Measurements from ENCODE around the gene CLCN5.

CLCN5 gene

DNA sequence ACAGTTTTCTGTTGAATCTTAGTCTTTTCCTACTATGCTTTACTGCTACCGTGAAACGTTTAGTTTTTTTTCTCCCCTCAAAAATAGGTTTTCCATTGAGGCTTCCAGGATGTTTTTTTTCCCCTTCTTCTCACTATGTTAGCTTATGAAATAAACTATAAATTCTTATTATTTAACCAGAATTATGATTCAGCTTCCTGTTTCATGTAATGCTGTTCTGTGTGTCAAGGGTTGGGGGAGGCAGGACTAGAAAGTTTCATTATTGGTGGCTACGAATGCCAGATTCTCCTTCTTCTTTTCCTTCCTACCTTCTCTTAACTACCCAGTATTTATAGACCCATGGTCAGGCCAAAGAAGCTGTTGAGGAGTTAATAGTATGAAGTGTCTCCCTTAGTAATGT lies 11.8 kb downstream of the CLCN5 start:
- DNase-seq, result no peak

DNA sequence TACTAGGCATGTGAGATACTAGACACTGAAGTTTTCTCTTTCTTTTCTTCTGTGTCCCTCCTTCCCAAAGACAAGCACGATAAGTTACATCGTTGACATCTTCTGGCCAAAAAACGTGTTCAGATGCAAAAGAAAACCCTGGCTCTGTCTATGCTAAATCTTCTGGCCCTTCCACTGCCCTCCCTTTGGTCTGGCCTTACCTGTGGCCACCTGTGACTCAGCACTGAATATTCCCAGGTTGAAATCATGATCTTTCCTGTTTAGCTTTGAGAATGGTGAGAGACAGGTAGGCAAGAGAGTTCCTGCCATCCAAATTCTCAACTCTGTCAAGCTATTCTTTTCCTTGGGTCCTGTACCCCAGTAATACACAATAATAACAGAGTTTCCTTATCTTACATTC lies 12.3 kb downstream of the CLCN5 start:
- DNase-seq, result no peak

DNA sequence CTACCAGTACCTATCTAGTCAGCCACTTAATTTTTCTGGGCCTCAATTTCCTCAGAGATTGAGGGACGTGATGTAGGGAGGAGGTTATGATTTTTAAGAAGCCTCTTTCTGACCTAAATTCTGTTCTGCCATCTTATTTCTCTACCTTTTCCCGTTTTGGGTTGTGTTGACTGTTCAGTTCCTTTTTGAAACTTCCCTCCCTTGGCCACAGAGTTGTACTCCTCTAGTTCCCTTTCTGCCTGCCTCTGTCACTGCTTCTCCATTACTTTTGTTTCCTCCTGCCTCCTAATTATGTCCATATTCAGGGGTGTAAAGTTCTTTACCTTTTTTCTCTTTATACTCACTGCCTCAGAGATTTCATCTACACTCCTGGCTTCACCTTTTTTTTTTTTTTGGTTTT lies 25.4 kb downstream of the CLCN5 start:
- no peak for DNase-seq

DNA sequence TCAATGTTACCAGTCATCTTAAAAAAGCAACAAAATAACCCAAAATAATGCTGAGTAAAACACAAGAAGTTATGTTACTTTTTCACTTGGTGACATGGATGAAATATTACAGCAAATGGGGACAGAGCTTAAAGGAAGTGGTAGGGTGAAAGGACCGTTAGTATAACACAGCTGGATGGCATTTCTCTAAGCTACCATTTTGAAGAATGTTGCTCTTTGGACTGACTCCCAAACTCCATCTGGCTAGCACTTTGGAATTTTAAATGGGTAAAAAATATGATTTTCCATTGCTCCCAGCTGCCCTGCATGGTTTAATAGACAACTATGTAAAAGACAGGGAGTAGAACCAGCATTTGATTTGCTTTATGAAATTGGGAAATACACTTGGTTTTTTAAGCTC lies 27.6 kb downstream of the CLCN5 start:
- no peak for DNase-seq

DNA sequence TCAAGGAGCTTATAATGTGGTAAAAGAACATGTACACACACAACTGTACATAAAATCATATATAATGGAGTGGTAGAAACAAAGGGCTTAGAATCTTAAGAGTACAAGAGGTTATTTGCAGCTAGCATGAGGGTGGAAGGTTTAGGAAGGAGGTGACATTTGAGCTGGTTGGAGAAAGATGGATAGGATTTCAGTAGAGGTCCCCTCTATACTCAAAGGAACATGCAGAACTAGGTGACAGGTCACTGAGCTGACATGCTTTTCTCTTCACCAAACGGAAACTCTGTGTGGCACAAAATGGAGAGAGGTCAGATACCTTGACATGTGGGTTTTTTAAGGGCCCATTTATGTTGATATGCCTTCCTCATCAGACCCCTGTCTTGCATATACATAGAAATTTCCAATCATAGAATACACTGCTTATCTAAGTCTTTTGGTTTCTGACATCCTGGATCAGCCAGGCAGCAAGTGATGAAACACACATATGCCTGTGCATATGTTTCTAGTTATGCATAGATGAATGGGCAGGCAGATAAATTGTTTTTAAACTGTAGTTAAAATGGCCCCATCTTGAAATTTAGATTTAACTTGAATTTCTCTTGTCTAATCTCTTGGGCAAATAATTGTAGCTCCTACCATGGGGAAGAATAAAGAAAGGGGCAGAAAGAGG lies 29.3 kb downstream of the CLCN5 start:
- DNase-seq, result no peak

DNA sequence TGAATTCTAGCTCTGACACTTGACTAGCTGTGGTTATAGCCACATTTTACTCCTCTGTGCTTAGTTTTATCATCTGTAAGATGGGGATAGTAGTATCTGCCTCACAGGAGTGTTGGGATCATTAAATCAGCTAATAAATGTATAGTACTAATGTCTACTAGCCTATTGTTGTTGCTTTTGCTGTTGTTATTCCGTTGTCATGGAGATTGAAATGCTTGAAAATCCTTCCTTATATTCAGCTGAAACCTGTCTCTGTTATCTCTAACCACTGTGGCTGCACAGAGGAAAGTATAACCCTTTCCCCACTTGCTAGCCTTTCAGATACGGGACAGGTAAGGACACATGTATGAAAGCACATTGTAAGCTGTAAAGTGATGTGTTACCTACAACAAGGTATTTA lies 33.9 kb downstream of the CLCN5 start:
- no peak for DNase-seq

DNA sequence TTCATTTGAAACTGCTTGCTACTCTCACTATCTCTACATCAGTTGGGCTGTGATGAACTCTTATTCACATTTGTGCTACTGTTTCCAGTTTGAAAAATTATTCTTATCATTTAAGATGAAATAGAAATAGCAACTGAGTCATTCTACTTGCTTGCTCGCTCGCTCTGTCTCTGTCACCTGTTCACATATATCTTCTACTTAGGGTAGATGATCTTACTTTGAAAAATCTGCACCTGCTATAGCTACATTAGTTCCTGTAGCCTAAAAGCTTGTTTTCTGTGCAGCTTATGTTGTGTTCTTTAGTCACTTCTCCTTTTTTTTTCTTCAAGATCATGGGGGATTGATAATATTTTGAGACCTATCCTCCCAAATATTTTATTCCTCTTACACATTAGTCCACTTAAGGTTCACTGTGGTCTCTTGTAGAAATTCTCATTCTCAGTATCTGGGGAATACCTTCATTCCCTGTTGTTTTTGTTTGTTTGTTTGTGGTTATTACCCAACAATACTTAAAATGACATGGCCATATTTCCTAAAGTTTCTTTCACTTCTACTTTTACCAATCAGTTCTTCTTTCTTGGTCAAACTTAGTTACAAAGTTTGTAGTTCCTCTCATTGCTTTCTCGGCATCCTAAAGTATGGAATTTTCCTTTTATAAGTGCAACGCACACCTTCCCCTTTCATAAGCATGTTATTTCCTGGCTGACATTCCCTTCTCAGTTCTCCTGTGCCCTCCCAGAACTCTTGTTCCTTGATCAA lies 36.5 kb downstream of the CLCN5 start:
- no peak for DNase-seq

DNA sequence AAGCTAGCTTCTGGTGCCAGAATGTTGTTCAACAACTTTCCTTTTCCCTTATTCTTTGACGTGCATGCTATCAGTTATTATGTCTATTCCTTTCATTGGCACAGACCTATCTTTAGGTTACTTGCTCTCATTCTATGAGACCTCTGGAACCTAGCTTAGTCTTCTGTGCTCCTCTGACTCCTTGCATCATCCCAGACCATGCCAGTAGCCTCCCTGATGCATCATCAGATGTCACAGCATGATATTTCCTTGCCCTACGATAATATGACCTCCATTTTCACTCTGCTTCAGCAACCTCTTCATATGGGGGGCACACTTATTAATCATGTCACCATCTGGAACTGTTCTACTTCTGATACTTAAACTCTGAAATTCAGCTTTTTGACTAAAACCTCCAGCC lies 37.2 kb downstream of the CLCN5 start:
- DNase-seq, result no peak

DNA sequence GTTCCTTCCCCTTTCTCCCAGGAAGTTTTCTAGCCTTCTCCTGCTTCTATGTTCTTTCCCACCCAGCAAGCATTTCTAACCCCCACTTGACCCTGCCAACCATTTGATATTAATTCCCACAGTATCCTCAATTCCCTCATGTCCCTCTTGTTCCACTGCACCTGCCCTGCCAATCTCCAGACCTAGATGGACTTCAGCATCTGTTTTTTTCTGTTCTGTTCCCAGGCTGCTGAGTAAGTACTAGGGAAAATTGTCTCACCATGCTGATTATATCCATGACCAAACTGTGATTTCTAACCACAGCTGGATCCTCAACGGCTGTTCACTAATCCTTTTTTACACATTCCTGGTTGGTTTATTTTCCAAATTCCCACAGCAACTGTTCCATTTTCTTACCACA lies 37.7 kb downstream of the CLCN5 start:
- no peak for DNase-seq

DNA sequence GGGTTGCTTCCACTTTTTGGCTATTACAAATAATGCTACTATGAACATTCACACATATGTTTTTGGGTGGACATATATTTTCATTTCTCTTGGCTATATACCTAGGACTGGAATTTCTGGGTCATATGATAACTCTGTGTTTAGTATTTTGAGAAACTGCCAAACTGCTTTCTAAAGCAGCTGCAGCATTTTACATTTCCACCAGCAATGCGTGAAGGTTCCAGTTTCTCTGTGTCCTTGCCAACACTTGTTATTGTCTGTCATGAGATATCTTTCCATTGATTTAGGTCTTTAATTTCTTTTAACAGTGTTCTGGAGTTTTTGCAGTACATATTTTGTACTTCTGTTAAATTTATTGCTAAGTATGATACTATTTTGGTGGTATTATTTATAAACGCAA lies 48.3 kb downstream of the CLCN5 start:
- no peak for DNase-seq

DNA sequence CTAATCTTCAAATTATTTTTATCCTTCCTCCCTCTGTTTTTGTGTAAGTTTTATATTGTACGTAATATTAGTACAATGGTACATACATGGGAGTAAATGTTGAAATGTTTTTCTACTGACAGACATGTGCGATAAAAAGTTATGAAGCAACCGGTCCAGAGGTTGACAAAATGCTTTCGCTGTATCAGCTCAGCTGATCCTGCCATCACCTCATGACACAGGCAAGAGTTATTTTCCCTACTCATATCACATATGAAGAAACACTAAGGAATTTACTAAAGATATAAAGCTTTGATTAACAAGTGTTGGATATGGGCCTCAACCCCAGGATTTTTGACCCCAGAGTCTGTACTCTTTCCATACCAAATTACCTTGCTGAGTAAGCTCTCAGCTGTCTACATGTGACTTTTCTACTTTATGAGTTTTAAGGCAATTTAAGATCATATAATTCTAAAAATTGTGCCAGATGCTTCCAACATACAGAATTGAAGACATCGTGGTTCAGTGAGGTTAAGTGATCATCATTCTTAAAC lies 50.0 kb downstream of the CLCN5 start:
- no peak for DNase-seq

DNA sequence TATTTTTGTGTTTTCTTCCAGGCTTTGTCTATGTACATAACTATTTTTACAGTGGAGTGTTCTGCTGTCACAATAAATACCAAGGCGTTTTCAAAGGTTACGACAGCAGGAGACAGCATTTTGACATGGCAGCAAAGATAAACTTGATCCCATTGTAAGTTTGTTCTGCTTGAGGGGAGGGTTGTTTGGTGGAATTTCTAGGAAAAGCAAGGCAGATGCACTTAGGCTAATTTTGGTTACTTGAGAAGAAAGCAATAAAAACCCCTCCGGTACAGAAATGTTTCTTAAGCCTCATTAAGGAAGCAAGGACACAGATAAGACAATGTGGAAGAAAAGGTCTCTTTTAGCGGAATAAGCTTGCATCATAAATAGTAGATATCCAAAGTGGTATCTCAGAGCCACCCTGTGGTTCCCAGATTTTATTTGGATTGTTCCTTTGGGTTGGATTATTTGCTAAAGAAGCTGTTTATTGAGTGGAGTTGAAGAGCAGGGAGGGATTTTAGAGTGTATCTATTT lies 54.3 kb downstream of the CLCN5 start:
- no peak for DNase-seq

DNA sequence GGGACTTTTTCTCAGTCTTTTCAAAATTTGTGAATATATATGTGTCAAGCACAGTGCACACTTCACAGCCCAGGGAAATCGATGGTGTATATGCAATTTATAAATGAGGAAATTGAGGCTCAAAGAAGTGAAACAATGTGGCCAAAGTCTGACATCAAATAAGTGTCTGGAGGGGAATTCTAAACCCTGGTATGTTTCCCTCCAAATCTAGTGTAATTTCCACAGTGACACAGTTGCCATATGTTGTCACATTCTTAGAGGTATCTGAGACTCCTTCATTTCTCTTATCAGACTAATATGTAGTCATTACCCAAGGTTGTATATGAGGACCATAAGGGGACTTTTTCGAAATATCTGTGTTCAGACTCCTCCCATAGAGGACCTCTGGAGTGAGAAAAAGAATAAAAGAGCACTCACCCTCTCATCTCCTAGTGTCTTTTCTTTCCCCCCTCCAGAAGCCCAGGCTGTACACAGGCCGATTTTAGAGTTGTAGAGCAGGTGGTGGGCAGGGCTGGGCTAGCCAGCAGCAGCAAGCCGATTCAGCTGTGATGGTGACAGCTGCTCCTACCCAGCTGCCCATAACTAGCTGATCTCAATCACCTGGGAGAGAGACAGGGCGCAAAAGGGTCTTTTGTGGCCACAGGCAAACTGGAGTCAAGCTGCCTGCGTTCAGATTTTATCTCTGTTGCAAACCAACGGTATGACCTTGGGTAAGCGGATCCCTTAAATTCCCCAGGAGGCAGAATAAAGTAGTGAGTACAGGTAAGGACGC lies 55.1 kb downstream of the CLCN5 start:
- DNase-seq, result no peak

DNA sequence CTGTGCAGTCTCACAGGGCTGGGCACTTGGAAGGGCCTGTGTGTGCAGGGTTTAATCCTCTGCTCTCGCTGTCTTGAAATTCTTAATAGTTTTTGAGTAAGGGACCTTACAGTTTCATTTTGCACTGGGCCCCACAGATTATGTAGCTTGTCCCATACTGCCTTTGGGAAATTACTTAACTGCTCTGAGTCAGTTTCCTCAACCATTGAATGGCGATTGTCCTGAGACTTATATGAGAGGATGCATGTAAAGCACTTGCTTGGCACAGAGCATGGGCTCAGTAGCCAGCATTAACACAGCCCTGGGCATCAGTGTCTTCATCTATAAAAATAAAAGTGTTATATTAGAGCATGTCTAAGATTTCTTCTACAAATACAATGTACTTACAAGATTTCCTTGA lies 55.8 kb downstream of the CLCN5 start:
- no peak for DNase-seq

DNA sequence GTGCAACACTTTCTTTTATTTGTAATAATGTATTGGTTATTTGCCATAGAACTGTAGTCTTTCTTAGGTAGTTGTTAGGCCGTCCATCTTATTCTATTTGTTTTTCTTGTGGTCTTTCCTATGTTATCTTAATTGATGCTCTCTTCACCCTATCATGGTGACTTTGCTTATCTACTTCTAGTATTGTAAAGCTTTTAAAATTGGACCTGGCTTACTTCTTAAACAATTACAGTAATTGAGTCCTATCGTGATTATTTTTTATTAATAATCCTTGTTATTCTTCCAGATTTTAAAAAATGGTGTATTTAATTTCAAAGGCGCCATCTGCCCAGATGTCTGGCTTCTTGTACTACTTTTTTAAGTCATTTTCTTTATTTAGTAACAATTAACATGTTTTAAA lies 63.7 kb downstream of the CLCN5 start:
- DNase-seq, result no peak

DNA sequence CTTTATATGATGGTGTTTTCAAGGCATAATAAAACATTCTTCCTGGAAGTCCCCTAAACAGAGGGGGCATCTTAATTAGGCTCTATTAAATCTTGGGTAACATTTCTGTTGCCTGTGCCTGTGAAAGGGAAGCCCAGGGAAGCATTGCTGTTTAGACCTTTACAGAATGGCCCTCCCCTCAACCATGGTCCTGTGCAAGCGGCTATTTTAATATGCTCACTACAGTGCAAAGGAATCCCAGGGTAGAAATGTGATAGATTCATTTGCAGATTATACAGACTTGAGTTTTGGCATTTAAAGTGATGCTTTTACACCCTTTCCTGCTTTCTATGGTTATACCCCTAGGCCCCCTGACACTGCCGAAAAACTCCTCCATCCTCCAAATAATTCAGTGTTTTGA lies 65.3 kb downstream of the CLCN5 start:
- no peak for DNase-seq

DNA sequence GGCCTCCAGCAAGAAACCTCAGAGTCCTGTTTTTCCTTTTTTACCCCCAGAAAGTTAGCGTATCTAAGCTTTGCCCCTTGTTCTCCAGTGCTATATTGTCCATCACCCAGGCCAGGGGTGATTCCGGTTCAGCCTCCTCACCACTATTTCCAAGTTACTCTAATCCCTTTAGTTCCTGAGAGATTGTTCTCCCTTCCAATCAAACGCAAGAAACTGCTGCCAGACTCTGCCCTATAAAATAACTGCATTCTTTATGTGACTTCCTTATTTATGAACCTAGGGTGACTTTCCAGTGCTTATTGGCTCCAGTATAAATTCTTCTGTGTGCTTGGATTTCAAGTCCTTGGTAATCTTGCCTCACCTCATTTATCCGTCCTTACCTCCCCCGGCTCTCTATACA lies 65.7 kb downstream of the CLCN5 start:
- no peak for DNase-seq

DNA sequence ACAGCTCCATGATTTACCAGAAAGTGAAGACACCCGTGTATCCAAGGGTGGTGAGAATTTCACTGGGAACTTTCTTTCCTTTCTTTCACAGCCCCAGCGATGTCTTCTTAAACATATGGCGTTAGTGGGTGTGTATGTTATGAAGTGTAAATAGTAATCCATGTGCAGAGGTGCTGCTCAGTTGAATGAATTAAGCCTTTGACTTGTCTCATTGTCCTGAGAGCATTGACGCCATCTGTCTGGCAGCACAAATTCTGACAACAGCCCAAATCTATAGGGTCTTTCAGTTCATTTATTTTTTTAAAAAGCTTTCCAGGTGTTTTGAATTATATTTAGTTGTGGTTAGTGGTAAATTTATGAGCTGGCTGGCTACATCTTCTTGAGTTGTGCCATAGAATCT lies 69.4 kb downstream of the CLCN5 start:
- no peak for DNase-seq

DNA sequence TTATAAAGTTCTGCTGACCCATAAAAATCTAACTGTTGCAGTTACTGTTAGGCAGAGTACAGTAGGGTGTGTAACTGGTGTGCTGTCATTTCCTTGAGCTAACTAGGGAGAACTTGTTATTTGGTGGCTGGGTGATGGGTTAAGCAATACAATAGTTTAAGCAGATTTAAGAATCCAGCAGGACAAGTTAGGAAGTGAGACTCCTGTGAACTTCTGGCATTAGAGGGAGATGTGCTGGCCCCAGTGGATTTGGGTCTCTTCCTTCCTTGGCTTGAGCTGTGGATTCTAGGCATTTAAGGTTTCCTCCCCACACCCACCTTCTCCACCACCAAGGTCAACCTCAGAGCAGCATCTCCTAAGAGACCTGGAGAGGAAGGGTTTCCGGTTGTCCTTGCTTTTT lies 70.5 kb downstream of the CLCN5 start:
- no peak for DNase-seq

DNA sequence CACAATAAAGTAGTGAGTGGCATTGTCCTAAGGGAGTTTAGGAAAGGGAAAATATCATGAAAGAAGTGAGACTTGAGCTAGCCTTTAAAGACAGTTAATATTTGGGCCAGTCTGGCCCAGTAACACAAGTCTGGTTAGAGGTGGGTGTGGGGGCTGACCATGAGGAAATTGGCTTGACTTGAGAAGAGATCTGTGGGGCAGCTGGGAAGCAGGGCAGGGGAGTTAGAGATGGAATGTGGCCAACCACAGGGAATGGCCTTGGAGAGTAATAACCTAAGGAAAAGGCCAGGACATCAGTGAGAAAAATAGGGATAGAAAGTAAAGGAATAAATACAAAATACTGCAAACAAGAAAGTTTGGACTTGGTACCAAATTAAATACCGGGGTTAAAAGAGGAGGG lies 71.3 kb downstream of the CLCN5 start:
- DNase-seq, result no peak

DNA sequence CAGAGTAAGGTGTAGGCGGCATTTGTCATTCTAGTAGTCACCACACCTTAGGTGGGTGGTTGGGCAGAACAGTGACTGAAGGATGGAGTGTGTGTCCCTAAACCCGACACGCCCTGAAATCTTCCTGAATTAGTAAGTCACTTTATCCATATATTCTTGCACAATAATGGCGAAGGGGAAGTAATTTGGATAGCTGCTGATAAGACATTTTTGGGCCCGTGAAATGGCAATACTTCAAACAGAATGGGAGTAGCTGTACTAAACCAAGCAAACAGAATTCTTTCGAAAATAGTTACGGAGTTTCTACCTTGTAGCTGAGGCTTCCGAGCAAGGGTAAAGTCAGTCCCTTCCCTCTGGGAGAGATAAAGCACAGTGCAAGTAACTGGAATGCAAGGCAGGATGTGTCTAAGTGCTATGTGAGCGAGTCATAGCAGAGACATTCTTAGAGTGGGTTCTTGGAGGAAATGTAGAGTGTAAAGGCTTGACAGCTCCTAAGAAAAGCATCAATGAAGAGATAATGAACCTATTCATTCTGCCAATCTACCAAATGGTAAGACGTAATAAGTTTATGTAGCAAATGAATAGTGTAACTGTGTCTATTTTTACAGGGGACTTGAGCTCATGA lies 72.8 kb downstream of the CLCN5 start:
- no peak for DNase-seq

DNA sequence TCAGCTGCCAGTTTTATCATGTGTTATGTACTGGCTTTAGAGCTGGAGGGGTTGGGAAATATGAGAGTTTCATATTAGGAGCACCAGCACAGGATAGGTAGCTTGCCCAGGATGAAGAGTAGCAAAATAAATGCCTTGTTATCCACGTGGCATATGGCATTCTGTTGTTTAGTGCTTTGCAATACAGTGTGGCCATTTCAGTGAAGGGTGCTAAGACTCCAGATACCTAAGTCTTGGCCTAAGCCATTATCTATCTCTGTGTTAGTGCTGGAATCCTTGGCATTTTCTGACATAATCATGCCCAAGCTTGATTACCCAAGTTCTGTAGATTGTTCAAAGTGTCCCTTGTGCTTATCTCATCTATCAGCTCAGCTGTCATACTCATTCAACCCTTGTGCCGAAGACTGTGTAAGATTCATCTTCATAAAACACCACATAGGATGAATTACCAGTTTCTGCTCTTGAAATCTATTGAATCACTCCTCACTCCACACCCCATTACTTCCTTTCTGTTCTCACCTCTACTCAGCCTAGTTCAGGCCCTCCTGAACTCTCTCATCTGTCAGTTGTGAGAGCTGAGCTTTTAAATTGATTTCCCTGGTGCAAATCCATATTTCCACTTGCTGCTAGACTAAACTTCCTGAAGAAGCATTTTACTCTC lies 73.5 kb downstream of the CLCN5 start:
- no peak for DNase-seq

DNA sequence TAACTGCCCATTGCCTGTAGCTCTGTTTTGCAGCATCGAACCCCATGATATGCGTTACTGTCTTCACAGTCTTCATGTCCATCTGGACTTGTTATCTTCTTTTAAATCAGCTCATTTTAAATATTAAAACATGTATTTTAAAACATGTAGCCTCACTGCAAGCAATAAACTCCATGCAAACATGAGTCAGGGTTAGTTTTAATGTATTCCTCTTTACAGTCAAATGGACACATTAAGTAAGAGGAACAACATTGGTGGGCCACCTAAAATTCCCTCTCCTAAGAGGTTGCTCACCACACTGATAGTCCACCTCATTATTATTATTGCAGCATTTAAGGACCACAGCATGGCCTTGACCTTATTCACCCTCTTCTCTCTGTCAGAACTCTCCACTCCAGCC lies 74.1 kb downstream of the CLCN5 start:
- DNase-seq, result no peak
